GM18502 (cell line): ENCODE measurements around the gene DDIT3.

Experiments
- ATAC-seq: cut with Tn5 transposase; IDR thresholded peaks from one replicate; pipeline ENCODE4 v1.9.1; 2021; ENCODE audit warnings: mild to moderate bottlenecking; ENCODE audit not compliant: unreplicated experiment, poor library complexity

DDIT3 gene

DNA sequence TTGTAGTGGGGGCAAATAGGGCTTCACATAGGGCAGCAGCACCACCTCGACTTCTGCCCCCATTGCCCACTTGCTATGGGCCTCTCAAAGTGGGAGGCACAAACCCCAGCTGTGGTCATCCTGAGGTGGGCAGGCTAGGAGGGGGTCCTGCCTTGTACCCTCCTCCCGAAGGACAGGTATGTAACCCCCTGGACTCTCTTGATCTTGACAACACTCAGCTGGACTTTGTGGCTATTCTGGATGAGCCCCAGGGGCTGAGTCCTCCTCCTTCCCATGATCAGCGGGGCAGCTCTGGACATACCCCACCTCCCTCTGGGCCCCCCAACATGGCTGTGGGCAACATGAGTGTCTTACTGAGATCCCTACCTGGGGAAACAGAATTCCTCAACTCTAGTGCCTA lies 48.7 kb downstream of the DDIT3 start:
- ATAC-seq: no peak

DNA sequence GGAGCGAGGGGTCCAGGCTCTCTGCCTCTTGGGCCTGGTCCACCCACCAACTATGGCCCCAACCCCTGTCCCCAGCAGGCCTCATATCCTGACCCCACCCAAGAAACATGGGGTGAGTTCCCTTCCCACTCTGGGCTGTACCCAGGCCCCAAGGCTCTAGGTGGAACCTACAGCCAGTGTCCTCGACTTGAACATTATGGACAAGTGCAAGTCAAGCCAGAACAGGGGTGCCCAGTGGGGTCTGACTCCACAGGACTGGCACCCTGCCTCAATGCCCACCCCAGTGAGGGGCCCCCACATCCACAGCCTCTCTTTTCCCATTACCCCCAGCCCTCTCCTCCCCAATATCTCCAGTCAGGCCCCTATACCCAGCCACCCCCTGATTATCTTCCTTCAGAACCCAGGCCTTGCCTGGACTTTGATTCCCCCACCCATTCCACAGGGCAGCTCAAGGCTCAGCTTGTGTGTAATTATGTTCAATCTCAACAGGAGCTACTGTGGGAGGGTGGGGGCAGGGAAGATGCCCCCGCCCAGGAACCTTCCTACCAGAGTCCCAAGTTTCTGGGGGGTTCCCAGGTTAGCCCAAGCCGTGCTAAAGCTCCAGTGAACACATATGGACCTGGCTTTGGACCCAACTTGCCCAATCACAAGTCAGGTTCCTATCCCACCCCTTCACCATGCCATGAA lies 49.2 kb downstream of the DDIT3 start:
- no peak for ATAC-seq

DNA sequence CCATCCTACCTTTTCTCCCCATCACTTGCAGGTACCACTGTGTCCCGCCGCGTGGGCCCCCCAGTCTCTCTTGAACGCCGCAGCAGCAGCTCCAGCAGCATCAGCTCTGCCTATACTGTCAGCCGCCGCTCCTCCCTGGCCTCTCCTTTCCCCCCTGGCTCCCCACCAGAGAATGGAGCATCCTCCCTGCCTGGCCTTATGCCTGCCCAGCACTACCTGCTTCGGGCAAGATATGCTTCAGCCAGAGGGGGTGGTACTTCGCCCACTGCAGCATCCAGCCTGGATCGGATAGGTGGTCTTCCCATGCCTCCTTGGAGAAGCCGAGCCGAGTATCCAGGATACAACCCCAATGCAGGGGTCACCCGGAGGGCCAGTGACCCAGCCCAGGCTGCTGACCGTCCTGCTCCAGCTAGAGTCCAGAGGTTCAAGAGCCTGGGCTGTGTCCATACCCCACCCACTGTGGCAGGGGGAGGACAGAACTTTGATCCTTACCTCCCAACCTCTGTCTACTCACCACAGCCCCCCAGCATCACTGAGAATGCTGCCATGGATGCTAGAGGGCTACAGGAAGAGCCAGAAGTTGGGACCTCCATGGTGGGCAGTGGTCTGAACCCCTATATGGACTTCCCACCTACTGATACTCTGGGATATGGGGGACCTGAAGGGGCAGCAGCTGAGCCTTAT lies 49.9 kb downstream of the DDIT3 start:
- no peak for ATAC-seq

DNA sequence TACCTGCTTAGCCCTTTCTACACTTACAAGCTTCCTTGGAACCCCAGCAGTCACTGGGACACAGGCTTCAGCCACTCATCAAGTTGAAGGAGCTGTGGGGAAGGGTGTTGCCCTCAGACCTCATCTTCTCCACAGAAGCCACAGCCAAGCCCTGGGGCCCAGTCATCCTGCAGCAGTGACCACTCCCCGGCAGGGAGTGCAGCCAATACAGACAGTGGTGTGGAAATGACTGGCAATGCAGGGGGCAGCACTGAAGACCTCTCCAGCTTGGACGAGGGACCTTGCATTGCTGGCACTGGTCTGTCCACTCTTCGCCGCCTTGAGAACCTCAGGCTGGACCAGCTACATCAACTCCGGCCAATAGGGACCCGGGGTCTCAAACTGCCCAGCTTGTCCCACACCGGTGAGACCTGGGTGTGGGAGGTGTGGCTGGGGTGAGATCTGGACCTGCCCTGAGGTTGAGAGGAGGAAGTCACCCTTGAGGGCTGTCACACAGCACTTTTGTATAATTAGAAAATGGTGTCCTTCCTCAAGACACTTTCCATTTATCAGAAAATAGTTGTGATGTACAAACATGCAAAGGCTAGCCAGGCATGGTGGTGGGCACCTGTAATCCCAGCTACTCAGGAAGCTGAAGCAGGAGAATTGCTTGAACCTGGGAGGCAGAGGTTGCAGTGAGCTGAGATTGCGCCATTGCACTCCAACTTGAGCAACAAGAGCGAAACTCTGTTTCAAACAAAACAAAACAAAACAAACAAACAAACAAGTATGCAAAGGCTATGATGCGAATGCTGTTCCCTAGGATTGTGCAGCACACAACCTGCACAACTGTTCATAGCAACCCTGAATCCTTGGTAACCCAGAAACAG lies 50.8 kb downstream of the DDIT3 start:
- ATAC-seq: no peak

DNA sequence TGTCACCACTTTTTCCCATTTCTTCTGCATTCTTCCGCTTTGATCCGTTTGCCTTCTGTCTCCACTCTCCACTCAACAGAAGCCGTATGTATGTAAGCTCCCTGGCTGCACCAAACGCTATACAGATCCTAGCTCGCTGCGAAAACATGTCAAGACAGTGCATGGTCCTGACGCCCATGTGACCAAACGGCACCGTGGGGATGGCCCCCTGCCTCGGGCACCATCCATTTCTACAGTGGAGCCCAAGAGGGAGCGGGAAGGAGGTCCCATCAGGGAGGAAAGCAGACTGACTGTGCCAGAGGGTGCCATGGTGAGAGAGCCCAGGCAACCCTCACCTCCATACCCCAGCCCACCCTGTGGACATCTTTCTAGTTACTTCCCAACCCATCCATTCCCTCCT lies 52.4 kb downstream of the DDIT3 start:
- ATAC-seq: no peak

DNA sequence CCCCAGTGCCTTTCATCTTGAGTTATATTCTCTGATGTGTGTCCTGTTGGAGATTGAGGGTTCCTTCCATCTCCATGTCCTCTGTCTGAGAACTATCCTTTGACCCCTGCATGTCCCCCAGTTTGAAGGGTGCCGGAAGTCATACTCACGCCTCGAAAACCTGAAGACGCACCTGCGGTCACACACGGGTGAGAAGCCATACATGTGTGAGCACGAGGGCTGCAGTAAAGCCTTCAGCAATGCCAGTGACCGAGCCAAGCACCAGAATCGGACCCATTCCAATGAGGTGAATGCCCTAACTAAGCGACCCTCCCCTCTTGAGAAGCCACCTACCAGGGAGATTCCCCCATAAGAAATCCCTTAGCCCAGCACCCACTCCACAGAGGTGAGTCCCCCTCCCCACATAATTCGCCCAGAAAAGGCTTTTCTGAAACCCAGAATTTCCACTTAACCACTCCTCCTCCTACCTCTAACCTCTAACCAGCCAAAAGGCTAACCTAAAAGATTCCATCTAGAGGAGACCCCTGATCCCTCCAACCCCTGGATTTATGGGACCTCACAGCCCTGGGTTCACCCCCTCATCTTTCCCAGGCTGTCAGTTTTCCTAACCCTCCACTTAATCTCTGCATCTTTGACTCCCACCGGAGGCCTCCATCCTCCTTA lies 53.0 kb downstream of the DDIT3 start:
- ATAC-seq: no peak
